Right atrium auricular region (tissue), 2 donors: ENCODE measurements around the gene SYT7. TPM values are rescaled to one million over a fixed set of nuclear protein-coding genes. Genes with fewer than 3 reads are reported as not detected.
"Not testable (repeated sequence)": the region's sequence is repeated elsewhere in the genome, so short reads cannot be mapped to it uniquely, and the experiment has no call there.

Source experiments
- DNase-seq: peaks from one replicate; pipeline ENCODE4 v3.0.0-alpha.2; 2019; ENCODE audit warnings: low spot score
- H3K27ac ChIP-seq, 2 donors: fragments of 200-600 bp; sonication (generic); 1 replicate in 1 of 2; 2 replicates in 1 of 2; pipeline ENCODE4 v1.5.1; 2016 to 2019
- H3K27me3 ChIP-seq, 2 donors: fragments of 200-600 bp; sonication (generic); one replicate each; pipeline versions ENCODE4 v1.5.1 to v1.6.0; 2017 to 2019
- H3K36me3 ChIP-seq: fragments of 200-600 bp; sonication (generic); one replicate; pipeline ENCODE4 v1.5.1; 2016
- H3K4me1 ChIP-seq, 2 donors: fragments of 200-600 bp; sonication (generic); one replicate each; pipeline versions ENCODE4 v1.5.1 to v1.6.0; 2017 to 2019
- H3K4me3 ChIP-seq, 2 donors: fragments of 200-600 bp; sonication (generic); 1 replicate in 1 of 2; 2 replicates in 1 of 2; pipeline ENCODE4 v1.5.1; 2017 to 2019; ENCODE audit warnings: mild to moderate bottlenecking in 1 of 2, moderate library complexity in 1 of 2
- H3K9me3 ChIP-seq, 2 donors: fragments of 200-600 bp; sonication (generic); one replicate each; pipeline ENCODE4 v1.5.1; 2019
- total RNA-seq, 2 donors: library from RNA; depleted of rRNA; stranded (reverse); fragments of >200 nt; gene quantifications; one replicate each; pipeline ENCODE4 v1.1.0, GENCODE V29; 2016
- TF ChIP-seq, protein P1 (sequence below), 2 donors: fragments of 200-600 bp; sonication (generic); IDR thresholded peaks; one replicate each; pipeline ENCODE4 v1.5.1; 2019; ENCODE audit warnings: antibody characterized with exemption in 2 of 2

The SYT7 gene
- total RNA-seq, 2 donors from 2014 or later, result 19.2 to 23.6 TPM

DNA sequence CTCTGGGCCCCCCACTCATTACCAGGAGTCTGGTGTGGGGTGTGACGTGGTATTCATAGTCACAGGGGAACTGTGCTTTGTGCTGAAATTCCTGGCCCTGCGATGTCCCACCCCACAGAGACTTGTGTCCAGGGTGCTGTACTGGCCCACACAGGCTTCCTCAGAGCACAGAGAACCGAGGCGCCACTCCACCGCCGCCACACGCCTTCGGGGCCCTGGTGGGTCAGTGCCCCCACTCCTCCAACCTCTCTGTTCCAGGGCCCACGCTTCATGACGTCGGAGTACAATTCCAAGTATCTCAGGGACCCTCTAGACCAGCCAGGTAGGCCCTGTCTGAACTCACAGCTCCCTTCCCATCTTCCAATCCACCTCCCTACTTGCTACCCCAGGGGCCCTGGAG is 95.8 kb downstream of the SYT7 start:
- TF ChIP-seq, protein P1, sequence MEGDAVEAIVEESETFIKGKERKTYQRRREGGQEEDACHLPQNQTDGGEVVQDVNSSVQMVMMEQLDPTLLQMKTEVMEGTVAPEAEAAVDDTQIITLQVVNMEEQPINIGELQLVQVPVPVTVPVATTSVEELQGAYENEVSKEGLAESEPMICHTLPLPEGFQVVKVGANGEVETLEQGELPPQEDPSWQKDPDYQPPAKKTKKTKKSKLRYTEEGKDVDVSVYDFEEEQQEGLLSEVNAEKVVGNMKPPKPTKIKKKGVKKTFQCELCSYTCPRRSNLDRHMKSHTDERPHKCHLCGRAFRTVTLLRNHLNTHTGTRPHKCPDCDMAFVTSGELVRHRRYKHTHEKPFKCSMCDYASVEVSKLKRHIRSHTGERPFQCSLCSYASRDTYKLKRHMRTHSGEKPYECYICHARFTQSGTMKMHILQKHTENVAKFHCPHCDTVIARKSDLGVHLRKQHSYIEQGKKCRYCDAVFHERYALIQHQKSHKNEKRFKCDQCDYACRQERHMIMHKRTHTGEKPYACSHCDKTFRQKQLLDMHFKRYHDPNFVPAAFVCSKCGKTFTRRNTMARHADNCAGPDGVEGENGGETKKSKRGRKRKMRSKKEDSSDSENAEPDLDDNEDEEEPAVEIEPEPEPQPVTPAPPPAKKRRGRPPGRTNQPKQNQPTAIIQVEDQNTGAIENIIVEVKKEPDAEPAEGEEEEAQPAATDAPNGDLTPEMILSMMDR (IDR thresholded peaks at IDR 0.05), result no peak
- DNase-seq, result no peak
- peaks cover 0 to 22% of the 10 kb centered on the region in 2 donors for H3K4me1 ChIP-seq
- H3K4me3 ChIP-seq, result no peak overlapping the region
- no peaks in the 10 kb centered on the region for H3K9me3 ChIP-seq
- H3K27me3 ChIP-seq, result no peaks in the 10 kb centered on the region
- no peak overlapping the region for H3K27ac ChIP-seq
- no peaks in the 10 kb centered on the region for H3K36me3 ChIP-seq

DNA sequence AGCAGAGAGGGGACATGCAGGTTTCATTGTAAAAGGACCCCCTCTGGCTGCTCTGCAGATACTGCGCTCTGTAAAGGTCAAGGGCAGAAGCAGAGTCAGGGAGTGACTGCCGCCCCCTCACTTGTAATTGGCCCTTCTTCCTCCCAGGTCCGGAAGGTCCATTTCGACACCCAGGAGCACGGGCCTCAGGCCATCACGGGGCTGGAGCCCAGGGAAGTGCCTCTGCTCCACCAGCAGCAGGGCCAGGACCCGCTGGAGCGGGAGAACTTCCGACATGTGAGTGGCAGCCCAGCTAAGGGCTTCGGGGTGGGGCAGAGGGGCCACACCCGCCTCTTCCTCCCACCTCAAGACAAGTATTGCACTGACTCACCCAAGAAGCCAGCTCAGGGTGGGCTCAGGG is 96.3 kb downstream of the SYT7 start:
- Histone ChIP-seq H3K27ac (no peak overlapping the region), H3K27me3 (no peaks in the 10 kb centered on the region), H3K9me3 (no peaks in the 10 kb centered on the region), H3K4me1 (peaks cover 0 to 16% of the 10 kb centered on the region in 2 donors), H3K36me3 (no peaks in the 10 kb centered on the region), H3K4me3 (no peak overlapping the region)
- DNase-seq, result no peak
- TF ChIP-seq, protein P1 (IDR thresholded peaks at IDR 0.05), result no peak

DNA sequence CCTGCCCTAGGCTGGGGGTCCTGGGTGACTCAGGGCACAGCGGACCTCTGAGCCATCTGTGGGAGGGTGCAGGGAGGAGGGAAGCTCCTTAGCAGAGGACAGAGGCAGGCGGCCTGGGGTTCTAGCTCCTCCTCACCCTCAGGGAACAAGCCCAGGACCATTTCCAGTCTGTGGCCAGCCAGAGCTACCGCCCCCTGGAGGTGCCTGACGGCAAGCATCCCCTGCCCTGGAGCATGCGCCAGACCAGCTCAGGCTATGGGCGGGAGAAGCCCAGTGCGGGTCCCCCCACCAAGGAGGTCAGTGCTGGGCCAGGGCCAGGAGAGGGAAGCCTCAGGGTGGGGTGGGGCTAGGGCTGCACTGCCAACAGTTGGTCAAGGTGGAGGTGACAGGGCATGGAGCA is 98.4 kb downstream of the SYT7 start:
- H3K9me3 ChIP-seq, result no peaks in the 10 kb centered on the region
- H3K27me3 ChIP-seq, result no peaks in the 10 kb centered on the region
- no peak for DNase-seq
- no peak overlapping the region for H3K27ac ChIP-seq
- H3K4me3 ChIP-seq, result no peak overlapping the region
- H3K36me3 ChIP-seq, result no peaks in the 10 kb centered on the region
- TF ChIP-seq, protein P1 (IDR thresholded peaks at IDR 0.05), result peak; percentile 11 to 38
- peaks cover 0 to 14% of the 10 kb centered on the region in 2 donors for H3K4me1 ChIP-seq

GRCh38 chr11:61481806-61482205 is 99.1 kb downstream of the SYT7 start:
- no peak for DNase-seq
- Histone ChIP-seq H3K27me3 (no peaks in the 10 kb centered on the region), H3K27ac (no peak overlapping the region), H3K36me3 (no peaks in the 10 kb centered on the region), H3K4me1 (peaks cover 0 to 20% of the 10 kb centered on the region in 2 donors), H3K9me3 (no peaks in the 10 kb centered on the region), H3K4me3 (no peak overlapping the region)
- TF ChIP-seq, protein P1 (IDR thresholded peaks at IDR 0.05), result no peak

GRCh38 chr11:61480994-61481335 is 99.9 kb downstream of the SYT7 start:
- Histone ChIP-seq H3K4me1 (peaks cover 0 to 20% of the 10 kb centered on the region in 2 donors), H3K4me3 (no peak overlapping the region), H3K9me3 (no peaks in the 10 kb centered on the region), H3K36me3 (no peaks in the 10 kb centered on the region), H3K27me3 (no peaks in the 10 kb centered on the region), H3K27ac (no peak overlapping the region)
- TF ChIP-seq, protein P1 (IDR thresholded peaks at IDR 0.05), result no peak
- no peak for DNase-seq

DNA sequence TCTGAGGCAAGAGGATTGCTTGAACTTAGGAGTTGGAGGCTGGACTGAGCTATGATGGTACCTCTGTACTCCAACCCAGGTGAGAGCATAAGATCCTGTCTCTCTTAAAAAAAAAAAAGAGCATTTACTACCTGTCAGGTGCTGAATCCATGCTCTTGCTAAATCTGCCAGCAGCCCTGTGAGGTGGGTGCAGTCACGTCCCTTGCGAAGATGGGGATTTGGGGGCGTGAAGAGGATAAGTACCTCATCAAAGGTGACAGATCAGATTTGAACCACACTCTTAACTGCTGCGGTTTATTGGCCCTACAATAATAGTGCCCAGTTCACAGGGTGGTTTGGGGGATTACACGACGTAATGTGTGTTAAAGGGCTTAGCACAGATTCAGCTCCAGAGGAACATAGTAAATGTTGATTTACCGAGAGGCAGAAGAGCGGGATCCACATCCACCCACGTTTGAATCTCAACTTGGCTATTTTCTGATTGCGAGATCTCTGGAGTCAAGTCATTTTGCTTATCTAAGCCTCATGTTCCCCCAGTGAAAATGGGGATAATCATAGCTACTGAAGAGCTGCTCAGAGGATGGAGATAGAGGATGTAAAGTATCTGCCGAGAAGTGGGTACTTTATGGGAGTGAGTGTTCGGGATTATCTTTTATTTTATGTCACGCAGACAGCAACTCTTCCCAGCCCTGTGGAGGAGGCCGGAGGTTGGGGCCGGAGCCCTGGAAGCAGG is 100.4 kb downstream of the SYT7 start:
- no peak for DNase-seq
- no peak overlapping the region for H3K27ac ChIP-seq
- TF ChIP-seq, protein P1 (IDR thresholded peaks at IDR 0.05), result no peak
- peaks cover 0 to 20% of the 10 kb centered on the region in 2 donors for H3K4me1 ChIP-seq
- H3K4me3 ChIP-seq, result no peak overlapping the region
- no peaks in the 10 kb centered on the region for H3K27me3 ChIP-seq
- no peaks in the 10 kb centered on the region for H3K36me3 ChIP-seq
- no peaks in the 10 kb centered on the region for H3K9me3 ChIP-seq

GRCh38 chr11:61479360-61480058 is 101.4 kb downstream of the SYT7 start:
- H3K4me1 ChIP-seq, result peaks cover 0 to 20% of the 10 kb centered on the region in 2 donors

More at GRCh38 chr11:61479360-61480058, 101.4 kb downstream of the SYT7 start:
- not testable (repeated sequence) for H3K36me3 ChIP-seq, DNase-seq, H3K4me3 ChIP-seq, H3K9me3 ChIP-seq, H3K27ac ChIP-seq, H3K27me3 ChIP-seq
